ENCODE results near the gene UNK.
"Not testable (repeated sequence)": the region's sequence is repeated elsewhere in the genome, so short reads cannot be mapped to it uniquely, and the experiment has no call there.

UNK gene

DNA sequence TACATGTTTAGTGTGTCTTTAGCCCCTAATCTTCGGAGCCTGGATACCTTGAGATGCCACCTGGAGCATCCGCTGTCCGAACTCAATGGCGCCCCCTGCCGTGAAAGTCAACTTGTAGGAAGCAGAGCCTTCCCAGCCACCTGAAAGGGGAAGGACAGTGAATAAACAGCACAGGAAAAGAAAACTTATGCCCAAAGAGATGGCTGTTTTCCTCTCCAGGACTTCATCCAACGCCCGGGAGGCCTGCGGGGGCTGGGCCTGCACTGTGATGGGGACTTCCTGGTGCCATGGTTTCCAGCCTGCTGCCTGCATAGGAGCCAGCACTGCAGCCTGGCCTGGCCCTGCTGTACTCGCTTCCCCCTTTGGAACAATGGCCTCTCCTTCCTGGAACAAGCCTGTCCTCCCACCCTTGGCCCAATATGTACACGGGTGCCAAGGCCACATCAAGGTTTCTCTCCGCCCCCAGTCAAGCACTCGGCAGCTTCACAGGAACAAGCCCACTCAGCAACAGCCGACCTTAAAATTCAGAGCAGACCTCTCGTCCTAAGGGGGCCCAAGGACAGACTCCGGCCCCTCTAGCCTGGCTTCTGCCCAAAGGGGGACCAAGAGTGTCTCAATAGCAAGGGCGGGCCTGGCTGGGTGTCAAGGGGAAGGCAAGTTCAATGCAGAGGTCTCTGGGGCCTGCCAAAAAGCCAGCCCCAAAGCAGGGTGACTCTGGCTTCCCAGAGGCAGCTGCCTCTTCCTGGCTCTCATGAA lies 64.1 kb downstream of the UNK start:
- peak; percentile 67 to 84 (median 77) for DNase-seq (ENCODE audit: low read depth in 3 of 3)

DNA sequence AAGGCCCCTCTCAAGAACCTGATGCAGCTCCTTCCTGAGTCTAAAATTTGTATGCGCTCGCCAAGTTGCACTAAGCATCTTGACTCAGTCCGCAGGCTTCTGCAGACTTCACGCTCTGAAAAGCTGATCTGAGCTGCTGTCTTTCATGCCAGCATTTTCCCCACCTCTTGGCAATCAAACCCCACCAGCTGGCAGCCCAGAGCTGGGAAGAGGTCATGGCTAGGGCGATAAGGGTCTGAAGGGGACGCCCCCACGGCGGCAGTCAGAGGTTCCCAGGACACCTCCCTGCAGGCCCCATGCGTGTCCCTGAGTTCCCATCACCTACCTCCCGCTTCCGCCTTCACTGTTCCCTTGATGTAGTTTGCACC lies 64.7 kb downstream of the UNK start:
- no peak for DNase-seq (ENCODE audit: low read depth in 3 of 3)

DNA sequence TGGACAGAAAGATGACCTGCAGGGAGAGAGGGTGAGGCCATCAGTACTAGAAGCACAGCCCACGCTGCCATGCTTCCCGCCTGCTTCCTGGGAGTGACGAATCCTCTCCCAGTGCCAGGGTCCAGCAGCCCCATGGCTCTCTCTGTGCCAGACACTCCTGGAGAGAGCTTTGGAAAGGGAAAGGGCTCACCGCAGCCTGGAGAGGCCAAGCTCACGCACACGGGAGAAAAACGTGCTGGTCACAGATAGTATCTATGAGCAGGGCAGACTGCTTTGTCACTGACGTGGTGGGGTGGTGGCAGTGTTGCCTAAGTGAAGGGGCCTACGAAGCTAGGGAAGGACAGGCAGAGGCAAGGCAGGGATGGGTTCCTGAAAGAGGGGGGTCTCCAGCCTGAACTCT lies 65.1 kb downstream of the UNK start:
- no peak for DNase-seq (ENCODE audit: low read depth in 3 of 3)

DNA sequence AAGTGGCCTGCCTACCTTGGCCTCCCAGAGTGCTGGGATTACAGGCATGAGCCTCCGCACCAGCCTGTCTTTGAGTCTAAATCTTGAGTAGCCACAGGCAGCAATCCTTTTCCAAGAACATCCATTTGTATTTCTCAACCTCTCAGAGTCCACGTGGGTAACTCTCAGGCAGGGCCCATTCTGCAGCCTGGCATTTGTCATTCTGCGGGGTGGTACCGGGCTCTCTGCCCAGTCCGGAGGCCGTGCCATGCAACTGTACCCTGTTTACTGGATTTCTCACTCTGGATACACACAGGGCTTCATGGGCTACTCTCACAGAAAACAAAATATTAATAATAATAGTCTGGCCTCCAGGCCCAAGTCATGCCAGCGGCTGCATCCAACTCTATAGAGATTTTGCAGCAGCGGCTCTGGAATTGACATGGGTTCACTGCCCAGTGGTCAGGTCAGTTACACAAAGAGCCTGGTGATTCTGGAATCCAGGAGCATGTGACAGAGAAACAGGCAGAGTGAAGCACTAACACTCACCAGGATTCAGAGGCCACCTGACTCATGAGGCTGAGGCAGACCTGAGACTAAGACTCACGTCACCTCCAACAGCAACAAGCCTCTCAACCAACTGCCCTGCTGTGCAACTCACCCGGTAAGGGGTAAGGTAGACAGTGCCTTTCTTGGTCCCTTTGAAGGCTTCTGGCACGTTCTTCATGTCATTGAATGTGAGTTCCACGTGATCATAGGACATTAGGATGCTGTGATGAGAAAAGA lies 66.5 kb downstream of the UNK start:
- no peak for DNase-seq (ENCODE audit: low read depth in 3 of 3)

- DNase-seq (ENCODE audit: low read depth in 3 of 3) = not testable (repeated sequence)
Measured at GRCh38 chr17:75851693-75851991, 67.0 kb downstream of the UNK start.

GRCh38 chr17:75853433-75853832 lies 68.8 kb downstream of the UNK start:
- DNase-seq (ENCODE audit: low read depth in 3 of 3) = no peak

GRCh38 chr17:75854101-75854748 lies 69.6 kb downstream of the UNK start:
- DNase-seq (ENCODE audit: low read depth in 3 of 3) = no peak

DNA sequence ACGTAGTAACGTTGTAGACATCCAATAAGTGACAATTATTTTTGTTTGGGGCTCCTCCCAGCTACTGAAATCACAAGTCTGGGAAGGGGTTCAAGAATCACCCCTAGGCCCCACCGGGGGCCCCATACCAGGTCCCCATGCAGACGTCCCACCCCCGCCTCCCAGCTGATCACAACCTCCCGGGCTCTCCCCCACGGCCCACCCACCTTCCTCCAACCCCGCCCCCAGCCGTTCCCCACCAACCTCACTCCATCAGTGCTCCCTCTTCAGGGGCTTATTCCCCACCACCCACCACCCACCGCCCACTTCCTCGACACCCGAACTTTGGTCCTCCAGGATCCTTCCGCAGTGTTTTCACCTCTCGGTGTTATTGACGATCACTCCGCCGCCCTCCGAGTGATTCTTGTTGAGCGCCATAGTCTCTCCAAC lies 70.3 kb downstream of the UNK start:
- DNase-seq (ENCODE audit: low read depth in 3 of 3) = no peak

GRCh38 chr17:75855310-75856061 lies 70.9 kb downstream of the UNK start, which contains the start of gene WBP2:
TSS of gene WBP2 (minus strand) at chr17:75855335. CDS start at chr17:75855297, 38 bp downstream.
- DNase-seq (ENCODE audit: low read depth in 3 of 3) = peak; percentile 91 to 98 (median 97)

DNA sequence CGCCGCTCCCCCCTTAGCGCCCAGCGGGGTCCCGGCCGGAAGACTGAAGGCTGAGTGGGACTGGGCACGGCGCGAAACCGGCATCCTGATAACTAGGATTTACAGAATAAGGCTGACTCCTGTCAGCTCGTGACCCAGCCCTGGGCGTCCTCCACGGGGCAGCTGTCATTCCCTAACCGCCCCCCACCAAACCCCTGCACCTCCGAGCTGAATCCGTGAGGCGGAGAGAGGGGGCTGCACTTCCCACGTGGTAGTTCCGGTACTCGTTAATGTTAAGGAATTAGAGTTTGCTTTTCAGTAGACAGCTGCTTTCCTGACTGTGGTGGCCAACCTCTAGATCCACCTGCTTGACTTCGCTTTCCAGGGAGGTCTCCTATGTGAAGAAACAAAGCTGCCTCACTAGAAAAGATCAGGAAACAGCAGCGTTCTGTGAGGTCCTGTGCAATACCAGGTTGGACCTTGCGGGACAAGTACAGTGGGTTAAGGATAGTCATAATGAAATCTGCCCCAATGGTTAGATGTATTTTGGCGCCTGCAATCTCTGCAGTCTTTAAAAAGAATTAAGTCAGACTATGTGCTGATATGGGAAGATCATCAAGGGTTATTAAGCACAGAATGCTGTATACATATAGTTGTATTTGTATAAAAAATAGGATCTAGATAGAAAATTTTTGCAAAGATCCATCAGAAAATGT lies 71.6 kb downstream of the UNK start:
- no peak for DNase-seq (ENCODE audit: low read depth in 3 of 3)

- not testable (repeated sequence) for DNase-seq (ENCODE audit: low read depth in 3 of 3)
Measured at GRCh38 chr17:75859358-75859757, 74.8 kb downstream of the UNK start.

DNA sequence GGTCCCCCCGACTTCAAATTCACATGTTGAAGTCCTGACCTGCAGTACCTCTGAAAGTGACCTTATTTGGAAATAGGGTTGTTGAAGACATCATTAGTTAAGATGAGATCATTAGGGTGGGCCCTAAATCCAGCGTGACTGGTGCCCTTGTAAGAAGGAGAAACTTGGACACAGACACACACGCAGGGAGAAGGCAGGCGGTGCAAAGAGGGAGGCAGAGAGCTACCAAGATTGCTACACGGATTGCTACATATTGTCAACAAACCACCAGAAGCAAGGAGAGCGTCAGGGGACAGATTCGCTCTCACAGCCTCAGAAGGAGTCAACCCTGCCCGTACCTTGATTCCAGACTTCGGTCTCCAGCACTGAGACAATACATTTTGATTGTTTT lies 77.3 kb downstream of the UNK start:
- no peak for DNase-seq (ENCODE audit: low read depth in 3 of 3)

DNA sequence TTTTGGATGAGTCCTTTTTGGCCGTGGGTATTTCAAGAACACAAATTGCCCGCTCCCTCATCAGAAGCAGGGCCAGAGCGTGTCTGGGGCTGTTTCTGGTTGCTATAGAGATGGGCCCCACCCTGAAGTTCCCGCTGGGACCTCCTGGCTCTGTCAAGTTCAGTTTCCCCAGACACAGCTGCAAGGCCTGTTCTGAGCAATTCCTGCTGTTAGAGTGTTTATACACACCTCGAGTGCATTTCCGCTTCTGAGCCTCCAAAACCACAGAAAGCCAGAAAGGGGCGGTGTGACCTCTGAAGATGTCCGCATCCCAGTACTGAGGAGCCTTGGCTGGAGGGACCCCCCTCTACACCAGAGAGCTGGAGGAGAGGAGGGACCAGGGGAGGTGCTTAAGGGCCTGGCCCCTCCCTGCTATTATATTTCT lies 79.9 kb downstream of the UNK start:
- no peak for DNase-seq (ENCODE audit: low read depth in 3 of 3)

GRCh38 chr17:75864887-75865286 lies 80.3 kb downstream of the UNK start:
- DNase-seq (ENCODE audit: low read depth in 3 of 3) = not testable (repeated sequence)

GRCh38 chr17:75865404-75866188 lies 81.0 kb downstream of the UNK start:
- DNase-seq (ENCODE audit: low read depth in 3 of 3) = not testable (repeated sequence)

- not testable (repeated sequence) for DNase-seq (ENCODE audit: low read depth in 3 of 3)
Measured at GRCh38 chr17:75868730-75869281, 84.2 kb downstream of the UNK start.

GRCh38 chr17:75869282-75870141 lies 84.9 kb downstream of the UNK start:
- no peak for DNase-seq (ENCODE audit: low read depth in 3 of 3)

GRCh38 chr17:75870228-75870627 lies 85.6 kb downstream of the UNK start:
- DNase-seq (ENCODE audit: low read depth in 3 of 3) = not testable (repeated sequence)

Measured in stimulated activated CD4-positive, alpha-beta T cell treated with anti-CD3 and anti-CD28 coated beads, TNF-alpha, amount 100 ng/mL, for 24 hours (primary cell).